B cell (primary cell): ENCODE measurements around the gene DIRAS3. TPM values are rescaled to one million over a fixed set of nuclear protein-coding genes. Genes with fewer than 3 reads are reported as not detected.

Experiments used
- ATAC-seq: fragments of 200-7000 bp; cut with Tn5 transposase; one replicate; pipeline ENCODE4 v1.10.0; 2021; ENCODE audit warnings: low read depth, mild to moderate bottlenecking, moderate number of reproducible peaks, moderate library complexity
- CTCF ChIA-PET: fragments of 350-600 bp; sonication (Branson Sonifier 250); formaldehyde crosslinking; loops from one replicate; lab custom pipeline; 2021; ENCODE audit warnings: antibody characterized with exemption, inconsistent platforms; lab: Charles Lee
- POLR2A ChIA-PET: fragments of 350-600 bp; sonication (Branson Sonifier 250); formaldehyde crosslinking; loops from one replicate; lab custom pipeline; 2021; ENCODE audit warnings: antibody characterized with exemption; lab: Charles Lee
- DNase-seq: peaks from one replicate; pipeline ENCODE4 v3.0.0; 2013
- H2AFZ ChIP-seq: 2 replicates; pipeline ENCODE4 v1.6.1; 2012; ENCODE audit warnings: mild to moderate bottlenecking, low read depth, low read length; ENCODE audit not compliant: insufficient read depth, poor library complexity, severe bottlenecking
- H3K27ac ChIP-seq, 2 donors: 1 replicate in 1 of 2; 2 replicates in 1 of 2; pipeline ENCODE4 v1.5.1; 2012 to 2013; ENCODE audit warnings: low read length in 2 of 2, mild to moderate bottlenecking in 2 of 2, moderate library complexity in 1 of 2
- H3K27me3 ChIP-seq, 4 experiments: fragments of 200-600 bp in 1 of 4; sonication (generic) in 1 of 4; replicated peaks in 1 of 4; 1 replicate in 2 of 4; 2 replicates in 2 of 4; pipeline versions ENCODE4 v1.6.1 to v1.7.0; 2013 to 2016; ENCODE audit warnings: low read length in 3 of 4, mild to moderate bottlenecking in 2 of 4, mixed read lengths in 1 of 4, moderate library complexity in 1 of 4; ENCODE audit not compliant: insufficient read depth in 4 of 4, control insufficient read depth in 3 of 4; ENCODE audit errors: control extremely low read depth in 1 of 4
- H3K36me3 ChIP-seq, 2 experiments: replicated peaks in 1 of 2; 1 replicate in 1 of 2; 2 replicates in 1 of 2; pipeline versions ENCODE4 v1.6.1 to v1.7.1; 2013; ENCODE audit warnings: low read length in 1 of 2; ENCODE audit not compliant: insufficient read depth in 2 of 2, control insufficient read depth in 1 of 2; ENCODE audit errors: control extremely low read depth in 1 of 2, extremely low read depth in 1 of 2
- H3K4me1 ChIP-seq, 2 donors: fragments of 200-600 bp in 1 of 2; sonication (generic) in 1 of 2; 1 replicate in 1 of 2; 2 replicates in 1 of 2; pipeline versions ENCODE4 v1.5.1 to v1.6.1; 2013 to 2017; ENCODE audit warnings: low read length in 2 of 2; ENCODE audit not compliant: control insufficient read depth in 2 of 2, insufficient read depth in 2 of 2
- H3K4me2 ChIP-seq: replicated peaks from 2 replicates; pipeline ENCODE3; 2012; ENCODE audit warnings: mild to moderate bottlenecking, low read depth, low read length; ENCODE audit not compliant: poor library complexity, severe bottlenecking
- H3K4me3 ChIP-seq, 5 experiments: fragments of 200-600 bp in 1 of 5; sonication (generic) in 1 of 5; 1 replicate in 3 of 5; 2 replicates in 2 of 5; pipeline versions ENCODE4 v1.5.1 to v1.7.0; 2011 to 2016; ENCODE audit warnings: low read length in 4 of 5, mild to moderate bottlenecking in 4 of 5, low read depth in 2 of 5, control low read depth in 1 of 5, moderate library complexity in 1 of 5; ENCODE audit not compliant: insufficient read depth in 1 of 5; ENCODE audit errors: control extremely low read depth in 1 of 5, extremely low read depth in 1 of 5
- H3K79me2 ChIP-seq: fragments of 200-600 bp; sonication (generic); one replicate; pipeline ENCODE4 v1.6.0; 2016; ENCODE audit warnings: low read length; ENCODE audit not compliant: control insufficient read depth, insufficient read depth
- H3K9ac ChIP-seq: fragments of 200-600 bp; sonication (generic); 2 replicates; pipeline ENCODE4 v1.6.1; 2017; ENCODE audit warnings: mild to moderate bottlenecking, low read length, moderate library complexity
- H3K9me3 ChIP-seq, 3 donors: one replicate each; pipeline versions ENCODE4 v1.6.1 to v1.7.1; 2013; ENCODE audit warnings: low read length in 2 of 3; ENCODE audit not compliant: control insufficient read depth in 2 of 3, insufficient read depth in 1 of 3; ENCODE audit errors: control extremely low read depth in 1 of 3
- H4K20me1 ChIP-seq: 2 replicates; pipeline ENCODE4 v1.6.0; 2012; ENCODE audit warnings: mild to moderate bottlenecking, low read length; ENCODE audit not compliant: insufficient read depth, control insufficient read depth, poor library complexity, severe bottlenecking
- H3K27ac Mint-ChIP-seq: one replicate; pipeline ENCODE4 v1.8.0; 2021; ENCODE audit warnings: mixed read lengths
- H3K27me3 Mint-ChIP-seq: one replicate; pipeline ENCODE4 v1.8.0; 2021; ENCODE audit warnings: mixed read lengths
- H3K4me1 Mint-ChIP-seq: one replicate; pipeline ENCODE4 v1.8.0; 2021; ENCODE audit warnings: mixed read lengths
- H3K4me3 Mint-ChIP-seq: one replicate; pipeline ENCODE4 v1.8.0; 2021; ENCODE audit warnings: mixed read lengths
- H3K9me3 Mint-ChIP-seq: one replicate; pipeline ENCODE4 v1.8.0; 2022; ENCODE audit warnings: mixed read lengths; ENCODE audit not compliant: insufficient read depth
- CTCF ChIP-seq: fragments of 200-600 bp; IDR thresholded peaks from one replicate; pipeline ENCODE4 v1.8.0; 2022; ENCODE audit warnings: antibody characterized with exemption, mild to moderate bottlenecking
- EZH2 ChIP-seq: IDR thresholded peaks from 2 replicates; pipeline ENCODE4 v1.6.1; 2012; ENCODE audit warnings: borderline replicate concordance, low read depth, mild to moderate bottlenecking, moderate library complexity, low read length; ENCODE audit not compliant: insufficient read depth, poor library complexity, severe bottlenecking
- WGBS: methylation state at CpG from one replicate; pipeline ENCODE4 v1.1.5; 2013; ENCODE audit warnings: missing lambda C conversion rate; ENCODE audit not compliant: insufficient coverage; 5-methylcytosine and 5-hydroxymethylcytosine counted together
- intact Hi-C: fragments of 100-400 bp; cut with micrococcal nuclease; formaldehyde crosslinking; loops from one replicate; pipeline ENCODE4 v1.10.0; 2022
- polyA plus RNA-seq: library from polyadenylated mRNA; depleted of rRNA; stranded (reverse); fragments of >200 nt; gene quantifications from 2 replicates; pipeline ENCODE4 v1.2.3, GENCODE V29; 2012
- total RNA-seq, 2 donors: library from RNA; stranded (reverse); fragments of 120-200 nt in 1 of 2; gene quantifications; 1 replicate in 1 of 2; 2 replicates in 1 of 2; pipeline versions ENCODE4 v1.2.3 to v1.2.4, GENCODE V29; 2013 to 2022

DIRAS3 gene
- total and polyA plus RNA-seq, 2 donors (not counting 1 experiment from before 2014, with no cell fraction given) = not detected

- Histone ChIP-seq H3K27ac (no peak overlapping the region), H4K20me1 (no peaks in the 10 kb centered on the region), H3K4me3 (no peak overlapping the region), H3K27me3 (peaks cover 0 to 3% (median 0%) of the 10 kb centered on the region in 4 experiments), H3K4me1 (no peaks in the 10 kb centered on the region), H3K9ac (no peak overlapping the region), H2AFZ (no peak overlapping the region), H3K79me2 (no peaks in the 10 kb centered on the region), H3K9me3 (no peaks in the 10 kb centered on the region), H3K4me2 (no peak overlapping the region), H3K36me3 (no peaks in the 10 kb centered on the region)
- no peak for TF ChIP-seq EZH2
- no peak for TF ChIP-seq CTCF
- H3K4me1 Mint-ChIP-seq = no peaks in the 10 kb centered on the region
- 100% methylated on average over 1 of the region's 2 CpGs for WGBS
- no peak overlapping the region for H3K27ac Mint-ChIP-seq
- H3K27me3 Mint-ChIP-seq = no peaks in the 10 kb centered on the region
- DNase-seq (no peak), ATAC-seq (no peak)
- H3K9me3 Mint-ChIP-seq = no peaks in the 10 kb centered on the region
- no peak overlapping the region for H3K4me3 Mint-ChIP-seq
- ChIA-PET CTCF (no interaction called here), POLR2A (no interaction called here)
- intact Hi-C loops = no loop called here
These were observed 38.6 kb downstream of the DIRAS3 start for GRCh38 chr1:68011657-68012375.

DNA sequence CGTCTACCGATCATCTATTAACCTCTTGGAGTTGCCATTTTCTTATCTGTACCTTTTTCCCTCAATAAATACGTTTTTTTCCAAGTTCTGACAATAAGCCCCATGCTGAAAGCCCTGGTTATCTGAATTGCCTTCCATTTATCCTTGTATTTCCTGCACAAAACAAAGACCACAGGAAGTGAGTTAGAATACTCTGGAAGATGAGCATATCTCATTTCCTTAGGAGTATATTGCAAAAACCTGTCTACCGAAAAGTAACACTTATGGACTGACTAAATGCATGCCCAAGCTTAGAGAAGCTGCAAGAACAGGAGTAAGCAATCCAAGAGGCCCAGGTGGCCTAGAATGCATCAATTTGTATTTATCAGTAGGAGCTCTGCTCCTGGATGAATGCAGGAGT is 39.9 kb downstream of the DIRAS3 start:
- Mint-ChIP-seq H3K4me3 (no peak overlapping the region), H3K9me3 (no peaks in the 10 kb centered on the region), H3K4me1 (no peaks in the 10 kb centered on the region), H3K27ac (no peak overlapping the region), H3K27me3 (no peaks in the 10 kb centered on the region)
- H3K9ac ChIP-seq = no peak overlapping the region
- WGBS = 20% methylated on average over 1 of the region's 4 CpGs
- no peaks in the 10 kb centered on the region for H3K9me3 ChIP-seq
- H4K20me1 ChIP-seq = no peaks in the 10 kb centered on the region
- H3K79me2 ChIP-seq = no peaks in the 10 kb centered on the region
- DNase-seq (no peak), ATAC-seq (no peak)
- H3K27me3 ChIP-seq = peaks cover 0 to 3% (median 0%) of the 10 kb centered on the region in 4 experiments
- ChIA-PET CTCF (no interaction called here), POLR2A (no interaction called here)
- intact Hi-C loops = no loop called here
- no peak overlapping the region for H2AFZ ChIP-seq
- H3K4me2 ChIP-seq = no peak overlapping the region
- TF ChIP-seq CTCF (no peak), EZH2 (no peak)
- no peaks in the 10 kb centered on the region for H3K36me3 ChIP-seq
- no peak overlapping the region for H3K4me3 ChIP-seq
- no peak overlapping the region for H3K27ac ChIP-seq
- no peaks in the 10 kb centered on the region for H3K4me1 ChIP-seq
